Measurements from ENCODE around the gene ST6GAL1. TPM values are rescaled to one million over a fixed set of nuclear protein-coding genes. Genes with fewer than 3 reads are reported as not detected.
"Not testable (repeated sequence)": the region's sequence is repeated elsewhere in the genome, so short reads cannot be mapped to it uniquely, and the experiment has no call there.

ST6GAL1 gene
- total and polyA plus RNA-seq, 2 of the 13 experiments (the other 11 are each of a cell fraction or from before 2014, with no cell fraction given): 79.9 to 164 TPM

DNA sequence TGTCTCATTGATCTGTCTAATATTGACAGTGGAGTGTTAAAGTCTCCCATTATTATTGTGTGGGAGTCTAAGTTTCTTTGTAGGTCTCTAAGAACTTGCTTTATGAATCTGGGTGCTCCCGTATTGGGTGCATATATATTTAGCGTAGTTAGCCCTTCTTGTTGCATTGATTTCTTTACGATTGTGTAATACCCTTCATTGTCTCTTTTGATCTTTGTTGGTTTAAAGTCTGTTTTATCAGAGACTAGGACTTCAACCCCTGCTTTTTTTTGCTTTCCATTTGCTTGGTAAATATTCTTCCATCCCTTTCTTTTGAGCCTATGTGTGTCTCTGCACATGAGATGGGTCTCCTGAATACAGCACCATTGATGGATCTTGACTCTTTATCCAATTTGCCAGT lies 23.3 kb upstream of the ST6GAL1 start (continued):
- TF ChIP-seq ZNF703 (CRISPR knock-in tag; IDR thresholded peaks at IDR 0.05; ENCODE audit: borderline replicate concordance): 0 out of 2 replicates have a peak, but pooled peaks have one; percentile 55
- peak; percentile 98 for TF ChIP-seq HMG20A (CRISPR knock-in tag; IDR thresholded peaks at IDR 0.05; ENCODE audit: borderline replicate concordance)
- TF ChIP-seq ZNF710 (CRISPR knock-in tag; IDR thresholded peaks at IDR 0.05; ENCODE audit: borderline replicate concordance): peak; percentile 99
- TF ChIP-seq HNF4G (IDR thresholded peaks at IDR 0.05; ENCODE audit: borderline replicate concordance, low read depth, low read length): peak; percentile 81
- TF ChIP-seq HNF4G (CRISPR knock-in tag; IDR thresholded peaks at IDR 0.05; ENCODE audit: borderline replicate concordance, low read depth): peak; percentile 83; the same call in 1 of the 2 replicates
- TF ChIP-seq REPIN1 (CRISPR knock-in tag; IDR thresholded peaks at IDR 0.05; ENCODE audit: borderline replicate concordance, low read depth): peak; percentile 67; the same call in 1 of the 2 replicates
- TF ChIP-seq SP5 (CRISPR knock-in tag; IDR thresholded peaks at IDR 0.05; ENCODE audit: borderline replicate concordance, low read depth): peak; percentile 72; the same call in 1 of the 2 replicates
- TF ChIP-seq PITX1 (CRISPR knock-in tag; IDR thresholded peaks at IDR 0.05): peak; percentile 64; the same call in 1 of the 2 replicates
- TF ChIP-seq SMAD3 (CRISPR knock-in tag; IDR thresholded peaks at IDR 0.05): 0 out of 2 replicates have a peak, but pooled peaks have one; percentile 53
- TF ChIP-seq TCF7 (IDR thresholded peaks at IDR 0.05; ENCODE audit: low read depth): peak; percentile 95
- TF ChIP-seq TBX2 (CRISPR knock-in tag; IDR thresholded peaks at IDR 0.05; ENCODE audit: borderline replicate concordance): 0 out of 2 replicates have a peak, but pooled peaks have one; percentile 31
- TF ChIP-seq ZNF792 (CRISPR knock-in tag; IDR thresholded peaks at IDR 0.05): peak; percentile 78; the same call in 1 of the 2 replicates
- peak; percentile 85; the same call in 1 of the 2 replicates for TF ChIP-seq ZNF503 (CRISPR knock-in tag; IDR thresholded peaks at IDR 0.05)
- TF ChIP-seq HOXA3 (CRISPR knock-in tag; IDR thresholded peaks at IDR 0.05): peak; percentile 32; the same call in 1 of the 2 replicates
- peak; percentile 62; the same call in 1 of the 2 replicates for TF ChIP-seq MIXL1 (CRISPR knock-in tag; IDR thresholded peaks at IDR 0.05)
- TF ChIP-seq, protein P1, sequence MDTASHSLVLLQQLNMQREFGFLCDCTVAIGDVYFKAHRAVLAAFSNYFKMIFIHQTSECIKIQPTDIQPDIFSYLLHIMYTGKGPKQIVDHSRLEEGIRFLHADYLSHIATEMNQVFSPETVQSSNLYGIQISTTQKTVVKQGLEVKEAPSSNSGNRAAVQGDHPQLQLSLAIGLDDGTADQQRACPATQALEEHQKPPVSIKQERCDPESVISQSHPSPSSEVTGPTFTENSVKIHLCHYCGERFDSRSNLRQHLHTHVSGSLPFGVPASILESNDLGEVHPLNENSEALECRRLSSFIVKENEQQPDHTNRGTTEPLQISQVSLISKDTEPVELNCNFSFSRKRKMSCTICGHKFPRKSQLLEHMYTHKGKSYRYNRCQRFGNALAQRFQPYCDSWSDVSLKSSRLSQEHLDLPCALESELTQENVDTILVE (CRISPR knock-in tag; IDR thresholded peaks at IDR 0.05): peak; percentile 60; the same call in 1 of the 2 replicates
- TF ChIP-seq SOX13 (IDR thresholded peaks at IDR 0.05): peak; percentile 95
- TF ChIP-seq SOX13 (CRISPR knock-in tag; conservative IDR thresholded peaks at IDR 0.05 in 1 of 2, IDR thresholded peaks at IDR 0.05 in 1 of 2): peak in 1 of 2 experiments; percentile 99; a peak in 2 of 4 replicates
- peak; percentile 98 for TF ChIP-seq GFI1 (CRISPR knock-in tag; IDR thresholded peaks at IDR 0.05; ENCODE audit: borderline replicate concordance)
- TF ChIP-seq RCOR2 (CRISPR knock-in tag; IDR thresholded peaks at IDR 0.05): peak; percentile 93
- 0 out of 2 replicates have a peak, but pooled peaks have one; percentile 53 for TF ChIP-seq PPARG (CRISPR knock-in tag; conservative IDR thresholded peaks at IDR 0.05)
- not testable (repeated sequence) for TF ChIP-seq CREB1 (IDR thresholded peaks at IDR 0.05)
- peak; percentile 42 for TF ChIP-seq CREB1 (CRISPR knock-in tag; IDR thresholded peaks at IDR 0.05)
- TF ChIP-seq KDM1A (CRISPR knock-in tag; IDR thresholded peaks at IDR 0.05): peak; percentile 67; the same call in 1 of the 2 replicates

Measured in HepG2 (cell line).